ENCODE data around the gene CCS. TPM values are rescaled to one million over a fixed set of nuclear protein-coding genes. Genes with fewer than 3 reads are reported as not detected.
A peak's percentile ranks its signal among the peaks of the same experiment; 100 is the strongest.
"Not testable (repeated sequence)": the region's sequence is repeated elsewhere in the genome, so short reads cannot be mapped to it uniquely, and the experiment has no call there.

CCS gene
- 10 to 100 TPM; 24.5 to 25.3 (median 25.1) TPM for total RNA-seq

DNA sequence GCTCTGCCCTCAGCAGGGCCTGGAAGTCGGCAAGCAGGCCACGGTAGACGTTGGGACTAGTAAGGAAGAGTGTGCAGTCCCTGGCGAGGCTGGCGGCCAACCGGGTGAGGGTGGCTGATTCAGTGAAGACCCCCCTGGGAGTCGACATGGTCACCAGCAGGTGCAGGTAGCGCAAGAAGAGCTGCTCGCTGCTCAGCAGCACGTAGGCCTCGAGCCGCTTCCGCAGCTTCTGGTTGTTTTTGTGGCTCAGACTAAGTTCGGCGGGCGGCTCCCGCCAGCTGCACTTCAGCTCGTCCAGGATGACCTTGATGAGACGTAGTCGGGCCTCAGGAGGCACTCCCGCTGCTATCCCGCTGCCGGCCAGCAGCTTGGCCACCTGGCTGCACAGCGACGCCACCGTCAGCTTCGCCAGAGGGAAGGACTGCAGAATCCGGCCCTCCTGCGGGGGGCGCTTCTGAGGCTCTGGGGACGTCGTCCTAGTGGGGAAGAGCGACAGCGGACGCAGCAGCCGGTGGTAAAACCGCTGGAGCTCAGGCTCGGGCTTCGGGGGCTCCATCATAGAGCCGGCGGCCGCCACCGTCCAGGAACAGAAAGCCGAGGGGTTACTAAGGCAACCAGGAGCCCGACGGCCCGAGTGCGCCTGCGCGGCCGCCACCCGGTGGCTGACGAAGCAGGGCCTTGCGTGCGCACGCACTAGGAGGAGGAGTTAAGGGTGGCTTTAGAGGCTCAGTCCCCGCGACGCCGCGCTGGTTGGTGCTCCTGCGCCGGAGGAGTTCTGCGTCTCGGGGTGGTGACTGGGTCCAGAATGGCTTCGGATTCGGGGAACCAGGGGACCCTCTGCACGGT is at the start of gene CCS, which contains the start of gene CCDC87:
TSS of gene CCS (plus strand) at position 729 of the 846 bp plus-strand sequence. CDS start at position 806, 77 bp downstream.
TSS of gene CCDC87 (minus strand) at position 607 of the 846 bp plus-strand sequence. CDS start at position 559, 48 bp downstream.
- H3K27me3 Mint-ChIP-seq (ENCODE audit: low read depth): no peaks in the 10 kb centered on the region
- H3K9me3 Mint-ChIP-seq: no peaks in the 10 kb centered on the region
- DNase-seq (peak; percentile 99), ATAC-seq (peak; percentile 99 to 100)
- no peaks in the 10 kb centered on the region for H3K36me3 Mint-ChIP-seq (ENCODE audit: insufficient read depth)
- H3K4me1 Mint-ChIP-seq (ENCODE audit: low read depth): peaks cover 27% of the 10 kb centered on the region
- peak within 1 kb of the TSS; percentile 99 for H3K4me3 Mint-ChIP-seq

- DNase-seq: peak; percentile 35
- Mint-ChIP-seq H3K9me3 (no peaks in the 10 kb centered on the region), H3K27me3 (ENCODE audit: low read depth) (no peaks in the 10 kb centered on the region), H3K4me1 (ENCODE audit: low read depth) (peaks cover 38% of the 10 kb centered on the region), H3K36me3 (ENCODE audit: insufficient read depth) (peaks cover 18% of the 10 kb centered on the region), H3K4me3 (peak overlapping the region; percentile 74)
- peak; percentile 19 to 35 for ATAC-seq
Measured at GRCh38 chr11:66543263-66544107, 49.5 kb upstream of the CCS start.

DNA sequence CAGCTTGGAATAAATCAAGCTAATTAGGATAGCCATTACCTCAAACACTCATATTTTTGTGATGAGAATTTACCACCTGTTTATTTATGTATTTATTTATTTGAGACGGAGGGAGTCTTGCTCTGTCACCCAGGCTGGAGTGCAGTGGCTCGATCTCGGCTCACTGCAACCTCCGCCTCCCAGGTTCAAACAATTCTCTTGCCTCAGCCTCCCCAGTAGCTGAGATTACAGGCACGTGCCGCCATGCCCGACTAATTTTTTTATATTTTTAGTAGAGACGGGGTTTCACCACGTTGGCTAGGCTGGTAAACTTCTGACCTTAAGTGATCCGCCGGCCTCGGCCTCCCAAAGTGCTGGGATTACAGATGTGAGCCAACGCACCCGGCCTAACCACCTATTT is 48.0 kb upstream of the CCS start:
- Mint-ChIP-seq H3K4me1 (ENCODE audit: low read depth) (peaks cover 38% of the 10 kb centered on the region), H3K36me3 (ENCODE audit: insufficient read depth) (peaks cover 14% of the 10 kb centered on the region), H3K4me3 (peak overlapping the region; percentile 89)
- H3K27me3 Mint-ChIP-seq (ENCODE audit: low read depth); ATAC-seq; H3K9me3 Mint-ChIP-seq; DNase-seq: not testable (repeated sequence)

GRCh38 chr11:66545701-66546367 is 47.2 kb upstream of the CCS start, which contains the start of gene ZDHHC24:
Gene ZDHHC24, minus strand, starts transcription at chr11:66546048. Its CDS starts 45 bp downstream, at chr11:66546003.
- DNase-seq (peak; percentile 76), ATAC-seq (peak; percentile 87 to 89)
- no peaks in the 10 kb centered on the region for H3K9me3 Mint-ChIP-seq
- H3K4me3 Mint-ChIP-seq: peak within 1 kb of the TSS; percentile 89
- no peaks in the 10 kb centered on the region for H3K27me3 Mint-ChIP-seq (ENCODE audit: low read depth)
- peaks cover 38% of the 10 kb centered on the region for H3K4me1 Mint-ChIP-seq (ENCODE audit: low read depth)
- H3K36me3 Mint-ChIP-seq (ENCODE audit: insufficient read depth): peaks cover 14% of the 10 kb centered on the region

DNA sequence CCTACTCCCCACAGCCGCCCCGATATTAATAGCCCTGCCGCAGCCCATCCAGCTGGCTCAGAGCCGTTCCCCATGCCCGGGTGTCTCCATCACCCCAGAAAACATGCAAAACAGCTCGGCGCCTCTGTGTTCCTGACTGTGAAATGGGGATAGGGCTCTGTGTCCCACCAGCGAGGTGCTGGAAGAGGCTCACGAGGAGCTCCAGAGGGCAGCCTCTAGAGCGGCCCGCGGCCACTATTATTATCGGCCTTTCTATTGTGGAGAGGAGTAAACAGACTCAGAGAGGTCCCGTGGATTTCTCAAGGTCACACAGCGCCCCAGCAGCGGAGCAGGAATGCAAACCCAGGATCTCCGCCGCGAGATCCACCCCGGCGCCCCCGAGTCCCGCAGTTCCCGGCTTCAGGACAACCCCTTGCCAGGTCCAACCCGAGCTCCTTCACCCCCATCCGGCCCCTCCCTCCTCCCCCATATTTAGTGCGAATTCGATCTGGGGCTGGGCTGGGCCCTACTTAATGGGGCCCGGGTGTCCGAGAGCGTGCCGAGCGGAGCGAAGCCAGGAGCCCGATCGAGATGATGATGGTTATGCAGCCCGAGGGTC is 46.5 kb upstream of the CCS start, which contains the start of gene ACTN3:
TSS of gene ACTN3 (plus strand) at position 536 of the 598 bp plus-strand sequence. CDS start at position 571, 35 bp downstream.
- peaks cover 37% of the 10 kb centered on the region for H3K4me1 Mint-ChIP-seq (ENCODE audit: low read depth)

GRCh38 chr11:66546966-66547661 is 45.9 kb upstream of the CCS start:
- ATAC-seq: no peak
- Mint-ChIP-seq H3K4me3 (peak overlapping the region; percentile 89), H3K36me3 (ENCODE audit: insufficient read depth) (peaks cover 7% of the 10 kb centered on the region), H3K9me3 (no peaks in the 10 kb centered on the region), H3K4me1 (ENCODE audit: low read depth) (peaks cover 32% of the 10 kb centered on the region), H3K27me3 (ENCODE audit: low read depth) (no peaks in the 10 kb centered on the region)
- DNase-seq: no peak

More for the DNA sequence above, 46.5 kb upstream of the CCS start, which contains the start of gene ACTN3:
- peak within 1 kb of the TSS; percentile 89 for H3K4me3 Mint-ChIP-seq
- peaks cover 11% of the 10 kb centered on the region for H3K36me3 Mint-ChIP-seq (ENCODE audit: insufficient read depth)
- DNase-seq (no peak), ATAC-seq (peak; percentile 2 to 4)
- no peaks in the 10 kb centered on the region for H3K27me3 Mint-ChIP-seq (ENCODE audit: low read depth)
- H3K9me3 Mint-ChIP-seq: no peaks in the 10 kb centered on the region

DNA sequence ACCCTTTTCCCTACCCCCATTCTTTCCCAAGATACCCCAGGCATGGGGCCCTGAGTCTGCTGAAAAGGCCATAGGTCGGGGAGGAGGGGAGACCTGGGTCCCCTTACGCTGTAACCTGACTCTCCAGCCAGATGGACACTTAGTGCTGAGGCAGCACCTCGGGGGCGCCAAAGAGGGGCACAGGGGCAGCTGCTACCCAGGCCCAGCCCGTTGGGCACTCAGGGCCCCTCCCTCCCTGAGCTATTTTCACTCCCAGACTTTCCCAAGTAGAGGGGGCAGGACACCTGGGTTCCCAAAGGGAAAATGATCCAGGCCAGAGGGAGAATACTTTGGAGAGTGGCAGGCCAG is 45.3 kb upstream of the CCS start:
- H3K9me3 Mint-ChIP-seq: no peaks in the 10 kb centered on the region
- H3K4me3 Mint-ChIP-seq: no peak overlapping the region

DNA sequence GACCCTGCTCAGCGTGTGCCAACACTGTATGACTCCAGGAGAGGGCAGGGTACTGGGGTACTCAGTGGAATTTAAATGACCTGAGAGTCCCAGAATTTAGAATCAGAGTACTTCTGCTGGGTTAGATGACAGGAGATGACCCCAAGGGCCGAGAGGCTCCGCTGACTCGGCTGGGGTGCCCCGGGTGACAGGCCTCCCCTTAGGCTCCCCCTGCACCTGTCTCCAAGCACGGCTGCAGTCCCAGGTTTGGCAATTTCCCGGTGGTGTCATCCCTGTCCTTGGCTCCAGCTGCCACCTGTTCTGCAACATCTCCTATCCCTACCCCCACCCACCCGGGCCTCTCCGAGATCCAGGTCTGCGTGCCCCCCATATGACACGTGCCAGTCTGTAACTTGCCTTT is 44.9 kb upstream of the CCS start:
- DNase-seq (no peak), ATAC-seq (no peak)
- H3K36me3 Mint-ChIP-seq (ENCODE audit: insufficient read depth): peaks cover 3% of the 10 kb centered on the region
- peaks cover 24% of the 10 kb centered on the region for H3K4me1 Mint-ChIP-seq (ENCODE audit: low read depth)
- no peak overlapping the region for H3K4me3 Mint-ChIP-seq
- H3K9me3 Mint-ChIP-seq: no peaks in the 10 kb centered on the region
- H3K27me3 Mint-ChIP-seq (ENCODE audit: low read depth): no peaks in the 10 kb centered on the region

More for the DNA sequence above, 45.3 kb upstream of the CCS start:
- Mint-ChIP-seq H3K4me1 (ENCODE audit: low read depth) (peaks cover 28% of the 10 kb centered on the region), H3K36me3 (ENCODE audit: insufficient read depth) (peaks cover 4% of the 10 kb centered on the region), H3K27me3 (ENCODE audit: low read depth) (no peaks in the 10 kb centered on the region)
- DNase-seq (no peak), ATAC-seq (no peak)

DNA sequence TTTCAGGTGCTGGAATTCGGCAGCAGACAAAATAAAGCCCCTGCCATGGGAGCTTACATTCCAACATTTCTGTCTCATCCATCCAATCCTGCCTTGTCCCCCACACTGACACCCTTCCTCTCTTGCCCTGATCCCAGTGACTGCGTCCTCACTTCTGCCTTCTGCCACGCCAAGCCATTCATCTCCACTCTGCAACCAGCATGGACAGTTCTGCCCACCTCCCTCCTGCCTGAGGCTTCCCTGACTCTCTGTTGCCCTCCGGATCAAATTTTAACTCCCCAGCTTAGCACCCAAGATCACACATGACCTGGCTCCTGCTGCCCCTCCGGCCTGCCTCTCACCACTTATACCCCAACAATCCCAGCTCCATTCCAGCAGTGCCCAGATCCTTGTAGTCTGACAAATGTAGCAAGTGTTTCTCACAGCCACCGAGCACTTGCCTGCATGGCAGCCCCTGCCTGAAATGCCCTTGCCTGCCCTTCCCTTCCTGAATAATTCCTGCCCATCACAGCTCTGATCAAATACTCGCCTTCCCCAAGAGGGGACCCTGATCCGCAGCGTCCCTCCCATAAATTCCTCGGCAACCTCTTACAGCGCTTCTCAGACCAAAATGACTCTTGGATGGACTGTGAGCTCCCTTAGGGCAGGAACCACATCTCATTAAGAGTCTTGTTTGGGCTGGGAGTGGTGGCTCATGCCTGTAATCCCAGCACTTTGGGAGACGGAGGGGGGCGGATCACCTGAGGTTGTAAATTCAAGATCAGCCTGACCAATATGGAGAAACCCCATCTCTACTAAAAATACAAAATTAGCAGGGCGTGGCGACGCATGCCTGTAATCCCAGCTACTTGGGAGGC is 44.0 kb upstream of the CCS start:
- DNase-seq: no peak
- Mint-ChIP-seq H3K36me3 (ENCODE audit: insufficient read depth) (no peaks in the 10 kb centered on the region), H3K27me3 (ENCODE audit: low read depth) (no peaks in the 10 kb centered on the region), H3K4me3 (no peak overlapping the region), H3K9me3 (no peaks in the 10 kb centered on the region), H3K4me1 (ENCODE audit: low read depth) (peaks cover 14% of the 10 kb centered on the region)
- ATAC-seq: no peak

- no peaks in the 10 kb centered on the region for H3K9me3 Mint-ChIP-seq
- no peaks in the 10 kb centered on the region for H3K27me3 Mint-ChIP-seq (ENCODE audit: low read depth)
- no peak for ATAC-seq
- no peaks in the 10 kb centered on the region for H3K36me3 Mint-ChIP-seq (ENCODE audit: insufficient read depth)
- DNase-seq: no peak
- H3K4me3 Mint-ChIP-seq: no peak overlapping the region
- H3K4me1 Mint-ChIP-seq (ENCODE audit: low read depth): peaks cover 9% of the 10 kb centered on the region
Measured at GRCh38 chr11:66549696-66550095, 43.3 kb upstream of the CCS start.

- H3K27me3 Mint-ChIP-seq (ENCODE audit: low read depth): no peaks in the 10 kb centered on the region
- no peaks in the 10 kb centered on the region for H3K36me3 Mint-ChIP-seq (ENCODE audit: insufficient read depth)
- peaks cover 5% of the 10 kb centered on the region for H3K4me1 Mint-ChIP-seq (ENCODE audit: low read depth)
- H3K9me3 Mint-ChIP-seq: no peaks in the 10 kb centered on the region
- ATAC-seq: no peak
- no peak overlapping the region for H3K4me3 Mint-ChIP-seq
- DNase-seq: no peak
Measured at GRCh38 chr11:66550887-66551286, 42.1 kb upstream of the CCS start.

GRCh38 chr11:66554602-66555001 is 38.4 kb upstream of the CCS start:
- H3K9me3 Mint-ChIP-seq: no peaks in the 10 kb centered on the region
- no peak for ATAC-seq

More at GRCh38 chr11:66554602-66555001, 38.4 kb upstream of the CCS start:
- Mint-ChIP-seq H3K4me1 (ENCODE audit: low read depth) (peaks cover 4% of the 10 kb centered on the region), H3K4me3 (no peak overlapping the region), H3K27me3 (ENCODE audit: low read depth) (peaks cover 10% of the 10 kb centered on the region), H3K36me3 (ENCODE audit: insufficient read depth) (no peaks in the 10 kb centered on the region)
- DNase-seq: no peak
